HG03060 (cell line): ENCODE data around the gene ABAT.
"Not testable (repeated sequence)": the region's sequence is repeated elsewhere in the genome, so short reads cannot be mapped to it uniquely, and the experiment has no call there.

ENCODE experiments used
- ATAC-seq: cut with Tn5 transposase; IDR thresholded peaks from one replicate; pipeline ENCODE4 v1.9.1; 2021; ENCODE audit warnings: low read depth, moderate number of reproducible peaks; ENCODE audit not compliant: unreplicated experiment

Gene ABAT

DNA sequence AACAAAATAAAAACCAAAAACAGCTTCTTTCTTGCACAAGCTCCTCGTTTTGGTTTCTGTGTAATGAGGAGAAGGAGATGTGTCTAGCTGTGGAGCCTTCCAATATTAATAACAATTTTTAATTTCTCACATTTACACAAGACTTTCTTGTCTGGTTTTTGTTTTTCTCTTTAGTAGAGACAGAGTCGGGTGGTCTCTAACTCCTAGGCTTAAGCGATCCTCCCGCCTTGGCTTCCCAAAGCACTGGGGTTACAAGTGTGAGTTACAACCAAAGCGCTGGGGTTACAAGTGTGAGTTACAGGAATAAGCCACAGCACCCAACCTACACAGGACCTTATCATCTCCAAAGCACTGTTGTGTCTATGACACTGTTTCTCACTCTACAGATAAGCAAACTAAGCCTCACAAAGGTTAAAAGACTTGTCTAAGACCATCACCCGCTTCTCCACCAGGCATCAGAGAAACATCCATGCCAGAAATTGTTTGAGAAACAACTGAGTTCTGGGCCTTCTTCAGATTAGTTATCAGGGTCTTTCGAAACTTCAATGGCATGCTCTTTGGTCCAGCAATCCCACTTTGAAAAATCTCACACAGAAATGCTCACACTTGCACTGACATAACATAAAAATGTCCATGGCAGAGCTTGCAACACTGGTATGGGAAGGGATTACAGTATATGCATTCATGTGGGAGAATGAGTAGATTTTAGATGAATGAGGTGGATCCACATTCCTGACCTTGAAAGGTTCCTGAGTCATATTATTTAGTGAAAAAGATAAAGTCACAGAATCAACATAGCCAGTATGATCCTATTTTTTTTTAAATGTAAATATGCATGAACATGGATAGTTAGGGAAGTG, 3.9 kb downstream of the ABAT start:
- no peak for ATAC-seq

GRCh38 chr16:8679151-8679550, 4.7 kb downstream of the ABAT start:
- no peak for ATAC-seq

- ATAC-seq, result no peak
Measured at GRCh38 chr16:8682551-8683259, 8.3 kb downstream of the ABAT start.

GRCh38 chr16:8683640-8684039, 9.2 kb downstream of the ABAT start:
- no peak for ATAC-seq

DNA sequence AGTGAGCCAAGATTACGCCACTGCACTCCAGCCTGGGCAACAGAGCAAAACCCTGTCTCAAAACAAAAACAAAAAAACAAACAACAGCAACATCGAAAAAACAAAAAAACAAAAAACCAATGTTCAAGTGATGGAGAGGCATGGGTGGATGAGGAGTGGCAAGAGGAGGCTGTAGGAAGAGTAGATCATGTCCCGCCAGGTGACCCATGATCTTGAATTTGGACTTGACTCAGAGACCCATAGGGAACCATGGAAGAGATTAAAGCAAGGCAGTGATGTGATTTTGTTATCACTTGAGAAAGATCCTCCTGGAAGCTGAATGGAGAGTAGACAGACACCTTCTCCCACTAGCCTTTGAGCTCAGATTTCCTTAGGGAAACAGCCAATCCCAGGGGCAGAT, 11.2 kb downstream of the ABAT start:
- ATAC-seq, result no peak

DNA sequence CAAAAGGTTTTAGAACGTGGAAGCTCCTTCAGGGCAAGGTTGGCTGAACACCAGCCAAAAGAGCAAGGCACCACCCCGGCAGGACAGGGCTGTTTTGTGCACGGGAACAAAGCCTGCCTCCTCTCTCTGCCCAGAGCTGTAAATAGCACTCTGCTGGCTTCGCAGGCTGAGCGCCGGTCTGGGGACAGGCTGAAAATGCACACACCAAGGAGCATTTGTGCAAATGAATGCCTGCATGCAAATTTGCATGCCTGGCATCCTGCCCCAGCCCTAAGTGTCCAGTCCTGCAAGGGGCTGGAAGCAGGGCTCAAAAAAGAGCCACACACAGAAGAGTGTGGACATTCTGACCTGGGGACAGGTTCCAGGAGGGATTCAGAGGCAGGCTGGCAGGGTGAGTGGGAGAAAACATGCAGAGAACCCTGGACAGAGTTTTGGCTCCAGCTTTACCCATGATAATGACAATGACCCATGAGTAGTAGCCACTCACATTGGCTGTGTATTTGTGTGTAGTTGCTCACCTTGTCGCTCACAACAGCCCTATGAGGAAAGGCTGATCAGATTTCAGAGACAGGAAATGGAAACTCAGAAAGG, 11.7 kb downstream of the ABAT start:
- no peak for ATAC-seq

DNA sequence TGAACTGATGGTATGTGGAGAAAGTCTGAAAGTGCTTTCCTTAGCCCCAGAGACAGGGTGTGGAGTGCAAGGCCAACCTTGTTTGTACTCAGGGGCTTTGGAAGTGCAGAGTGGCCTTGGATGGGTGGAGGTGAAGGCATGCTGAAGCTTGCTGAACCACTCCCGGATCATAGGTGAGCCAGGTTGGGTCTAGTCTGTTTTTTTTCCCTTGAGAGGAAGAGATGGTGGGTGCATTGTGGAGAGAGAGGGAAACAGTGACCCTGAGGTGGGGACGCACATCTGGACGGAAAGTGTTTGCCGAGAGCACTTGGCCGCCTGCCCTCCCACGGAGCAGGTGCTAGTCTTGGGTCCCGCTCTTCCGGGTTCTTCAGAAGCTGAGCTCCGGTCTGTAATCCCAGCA, 12.5 kb downstream of the ABAT start:
- ATAC-seq, result no peak

DNA sequence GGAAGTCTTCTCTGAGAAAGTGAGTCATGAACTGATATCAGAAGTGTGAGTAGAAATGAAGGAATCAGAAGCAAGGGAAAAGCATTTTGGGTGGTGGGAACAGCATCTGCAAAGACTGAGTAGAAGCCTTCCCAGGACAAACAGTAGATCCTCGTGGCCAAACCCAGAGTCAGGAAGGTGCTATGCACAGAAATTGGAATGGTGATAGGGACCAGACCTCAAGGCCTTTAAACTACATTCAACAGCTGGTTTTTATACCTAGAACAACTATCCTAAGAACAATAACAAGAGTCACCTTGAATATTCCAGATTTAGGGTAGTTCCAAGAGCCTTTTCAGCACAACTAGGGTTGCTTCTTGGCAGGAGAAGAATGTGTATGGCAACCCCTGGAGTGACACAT, 15.3 kb downstream of the ABAT start:
- ATAC-seq, result no peak

GRCh38 chr16:8691728-8692127, 17.3 kb downstream of the ABAT start:
- no peak for ATAC-seq

DNA sequence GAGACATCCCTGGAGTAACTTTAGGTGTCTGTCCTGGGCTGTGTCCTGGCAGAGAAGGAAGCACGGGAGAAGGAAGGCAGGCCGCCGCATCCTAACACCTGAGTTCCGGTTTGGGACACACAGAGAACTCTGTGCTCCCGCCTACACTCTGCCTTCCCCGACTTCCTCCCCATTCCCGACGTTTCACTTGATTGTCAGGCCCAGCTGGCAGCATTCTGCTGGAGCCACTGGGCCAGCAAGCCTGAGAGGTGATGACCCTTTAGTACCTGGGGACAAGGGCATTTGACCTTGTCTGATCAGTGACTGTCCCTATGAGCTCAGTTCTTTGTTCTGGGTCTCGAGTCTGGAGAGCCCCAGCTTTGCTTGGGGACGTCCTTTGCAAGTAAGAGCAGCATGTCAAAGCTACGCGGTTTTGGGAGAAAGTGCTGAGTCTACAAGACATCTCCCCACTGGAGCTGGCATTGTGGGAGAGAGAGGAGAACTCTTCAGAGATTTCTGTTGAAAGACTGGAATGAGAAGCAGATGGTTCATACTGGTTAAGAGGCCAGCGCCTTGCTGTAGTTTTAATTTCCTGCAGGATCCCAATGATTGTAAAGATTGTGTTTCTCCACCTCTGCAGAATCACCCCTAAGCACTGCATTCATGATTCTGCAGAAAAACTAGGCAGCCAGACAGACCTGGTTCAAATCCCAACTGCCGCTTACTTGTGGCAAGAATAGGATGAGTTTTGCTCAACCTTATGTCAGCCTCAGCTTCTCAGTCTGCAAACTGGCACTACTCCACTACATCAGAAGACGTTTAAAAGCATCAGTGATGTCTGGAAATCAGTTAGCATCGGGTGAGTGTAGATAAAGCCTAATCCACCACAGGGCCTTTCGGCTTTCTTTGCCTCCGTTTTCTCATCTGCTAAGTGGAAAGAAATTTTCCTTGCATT, 20.6 kb downstream of the ABAT start:
- ATAC-seq, result no peak

- no peak for ATAC-seq
Measured at GRCh38 chr16:8696880-8697279, 22.5 kb downstream of the ABAT start.

- no peak for ATAC-seq
Measured at GRCh38 chr16:8697965-8698364, 23.5 kb downstream of the ABAT start.

GRCh38 chr16:8703693-8704092, 29.3 kb downstream of the ABAT start:
- ATAC-seq, result no peak

DNA sequence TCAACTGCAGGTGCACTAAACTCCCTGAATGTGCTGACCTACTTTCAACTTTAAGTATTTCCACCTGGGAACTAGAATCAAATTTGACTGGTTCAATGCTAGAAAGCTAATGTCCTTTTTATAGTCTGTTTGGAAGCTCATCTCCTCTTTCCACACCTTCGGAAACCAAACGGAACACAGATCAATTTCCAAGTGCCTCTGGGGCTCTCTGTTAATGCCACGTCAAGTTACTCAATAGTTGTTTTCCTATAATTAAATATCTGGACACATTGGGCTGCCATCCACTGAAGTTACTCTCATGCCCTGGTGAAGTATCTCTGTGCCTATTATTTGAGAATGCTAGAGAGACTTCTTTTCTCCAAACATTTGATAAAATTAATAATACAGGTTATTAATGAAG, 29.7 kb downstream of the ABAT start:
- ATAC-seq, result no peak

DNA sequence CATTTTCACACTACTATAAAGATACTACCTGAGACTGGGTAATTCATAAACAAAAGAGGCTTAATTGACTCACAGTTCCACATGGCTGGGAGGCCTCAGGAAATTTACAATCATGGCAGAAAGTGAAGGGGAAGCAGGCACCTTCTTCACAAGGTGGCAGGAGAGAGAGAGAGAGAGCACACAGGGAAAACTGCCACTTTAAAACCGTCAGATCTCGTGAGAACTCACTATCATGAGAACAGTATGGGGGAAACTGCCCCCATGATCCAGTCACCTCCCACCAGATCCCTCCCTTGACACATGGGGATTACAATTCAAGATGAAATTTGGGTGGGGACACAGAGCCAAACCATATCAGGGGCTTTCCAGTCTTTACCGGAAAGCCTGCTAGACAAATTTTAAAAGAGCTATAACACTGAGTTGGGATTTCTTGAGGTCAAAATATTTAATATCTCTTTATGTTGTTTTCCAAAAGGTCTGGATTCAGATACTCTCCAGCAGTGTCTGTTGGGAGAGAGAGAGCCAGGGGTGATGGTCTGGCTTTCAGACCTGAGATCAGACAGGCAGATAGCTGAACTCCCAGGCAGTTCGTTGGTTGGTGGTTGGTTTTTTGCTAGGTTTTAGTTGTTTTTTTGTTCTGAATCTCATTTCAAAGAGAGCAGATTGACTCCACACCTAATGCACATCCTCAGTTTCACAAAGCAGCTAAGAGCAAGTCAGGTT, 30.8 kb downstream of the ABAT start:
- not testable (repeated sequence) for ATAC-seq

DNA sequence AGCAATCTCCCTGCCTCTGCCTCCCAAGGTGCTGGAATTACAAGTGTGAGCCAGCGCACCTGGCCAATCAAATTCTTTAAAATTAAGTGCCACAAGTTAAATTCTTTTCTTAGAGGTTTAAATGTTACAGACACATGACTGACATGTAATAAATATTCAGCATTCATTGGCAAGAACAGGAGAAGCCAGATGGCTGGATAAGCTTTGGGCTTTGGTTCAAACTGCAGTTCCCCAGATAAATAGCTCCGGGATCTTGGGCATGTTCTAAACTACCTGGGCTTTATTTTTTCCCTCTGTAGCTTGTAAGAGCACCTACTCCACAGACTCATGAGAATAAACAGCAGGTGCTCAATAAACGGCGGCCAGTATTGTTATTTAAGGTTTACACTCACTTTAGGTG, 34.1 kb downstream of the ABAT start:
- no peak for ATAC-seq

- ATAC-seq, result no peak
Measured at GRCh38 chr16:8712589-8713361, 38.4 kb downstream of the ABAT start.

DNA sequence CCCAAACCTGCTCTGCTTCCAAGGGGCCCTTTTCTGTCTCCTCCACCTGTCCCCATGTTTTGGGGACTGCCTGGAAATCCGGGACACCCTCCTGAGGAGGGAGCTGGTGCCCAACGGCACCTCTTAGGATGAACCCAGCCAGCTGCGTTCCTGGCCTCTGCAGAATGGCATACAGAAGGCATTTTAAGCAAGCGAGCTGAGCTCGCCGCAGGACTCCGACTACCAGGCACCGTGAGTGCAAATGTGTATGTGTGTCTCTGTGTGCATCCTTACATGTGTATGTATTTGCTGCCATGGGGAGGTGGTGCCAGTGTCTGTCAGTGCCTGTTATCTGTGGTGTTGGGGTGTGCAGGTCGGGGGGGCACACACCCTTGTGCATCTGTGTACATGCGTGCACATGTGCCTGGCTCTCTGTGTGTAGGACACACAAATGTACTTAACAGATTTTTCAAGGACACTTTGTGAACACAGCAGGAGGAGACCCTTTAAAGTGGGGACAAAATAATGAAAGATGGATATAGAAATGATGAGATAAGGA, 39.3 kb downstream of the ABAT start:
- no peak for ATAC-seq

- ATAC-seq, result no peak
Measured at GRCh38 chr16:8714174-8714573, 39.8 kb downstream of the ABAT start.
